ENCODE results near the gene RFC4. TPM values are rescaled to one million over a fixed set of nuclear protein-coding genes. Genes with fewer than 3 reads are reported as not detected.
"Not testable (repeated sequence)": the region's sequence is repeated elsewhere in the genome, so short reads cannot be mapped to it uniquely, and the experiment has no call there.

Gene RFC4
- total RNA-seq, 4 donors from 2014 or later, result 7.3 to 10.9 (median 7.8) TPM

DNA sequence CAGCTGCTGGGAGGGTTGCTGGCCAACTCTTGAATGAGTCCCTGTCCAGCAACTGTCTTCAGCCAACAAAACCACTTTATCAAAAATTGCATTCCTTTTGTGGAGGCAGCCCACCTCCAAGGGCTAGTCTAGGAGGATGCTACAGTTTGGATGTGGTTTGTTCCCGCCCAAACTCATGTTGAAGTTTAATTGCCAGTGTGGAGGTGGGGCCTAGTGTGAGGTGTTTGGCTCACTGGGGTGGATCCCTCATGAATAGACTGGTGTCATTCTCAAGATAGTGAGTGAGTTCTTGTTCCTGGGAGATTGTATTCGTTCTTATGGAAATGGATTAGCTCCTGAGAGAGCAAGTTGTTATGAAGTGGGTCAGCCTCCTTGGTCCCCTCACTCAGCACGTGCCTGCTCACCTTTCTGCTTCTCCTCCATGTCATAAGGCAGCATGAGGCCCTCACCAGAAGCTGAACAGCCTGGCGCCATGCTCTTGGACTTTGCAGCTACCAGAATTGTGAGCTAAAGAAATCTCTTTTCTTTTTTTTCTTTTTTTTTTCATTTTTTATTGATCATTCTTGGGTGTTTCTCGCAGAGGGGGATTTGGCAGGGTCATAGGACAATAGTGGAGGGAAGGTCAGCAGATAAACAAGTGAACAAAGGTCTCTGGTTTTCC is 4.2 kb upstream of the RFC4 start:
- no peak for TF ChIP-seq POLR2A (IDR thresholded peaks at IDR 0.05)
- TF ChIP-seq, protein P1, sequence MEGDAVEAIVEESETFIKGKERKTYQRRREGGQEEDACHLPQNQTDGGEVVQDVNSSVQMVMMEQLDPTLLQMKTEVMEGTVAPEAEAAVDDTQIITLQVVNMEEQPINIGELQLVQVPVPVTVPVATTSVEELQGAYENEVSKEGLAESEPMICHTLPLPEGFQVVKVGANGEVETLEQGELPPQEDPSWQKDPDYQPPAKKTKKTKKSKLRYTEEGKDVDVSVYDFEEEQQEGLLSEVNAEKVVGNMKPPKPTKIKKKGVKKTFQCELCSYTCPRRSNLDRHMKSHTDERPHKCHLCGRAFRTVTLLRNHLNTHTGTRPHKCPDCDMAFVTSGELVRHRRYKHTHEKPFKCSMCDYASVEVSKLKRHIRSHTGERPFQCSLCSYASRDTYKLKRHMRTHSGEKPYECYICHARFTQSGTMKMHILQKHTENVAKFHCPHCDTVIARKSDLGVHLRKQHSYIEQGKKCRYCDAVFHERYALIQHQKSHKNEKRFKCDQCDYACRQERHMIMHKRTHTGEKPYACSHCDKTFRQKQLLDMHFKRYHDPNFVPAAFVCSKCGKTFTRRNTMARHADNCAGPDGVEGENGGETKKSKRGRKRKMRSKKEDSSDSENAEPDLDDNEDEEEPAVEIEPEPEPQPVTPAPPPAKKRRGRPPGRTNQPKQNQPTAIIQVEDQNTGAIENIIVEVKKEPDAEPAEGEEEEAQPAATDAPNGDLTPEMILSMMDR (IDR thresholded peaks at IDR 0.05), result no peak
- Histone ChIP-seq H3K9me3 (no peaks in the 10 kb centered on the region), H3K36me3 (no peaks in the 10 kb centered on the region), H3K4me3 (replicated peaks in 1 of 3) (no peak overlapping the region), H3K27ac (no peak overlapping the region), H3K4me1 (peaks cover 4 to 10% of the 10 kb centered on the region in 2 donors), H3K27me3 (no peaks in the 10 kb centered on the region)
- intact Hi-C loops (cut with DNase I), result no loop called here
- WGBS, 2 donors, result 87 to 90% methylated on average over 5 of the region's 5 CpGs
- no peak for DNase-seq

DNA sequence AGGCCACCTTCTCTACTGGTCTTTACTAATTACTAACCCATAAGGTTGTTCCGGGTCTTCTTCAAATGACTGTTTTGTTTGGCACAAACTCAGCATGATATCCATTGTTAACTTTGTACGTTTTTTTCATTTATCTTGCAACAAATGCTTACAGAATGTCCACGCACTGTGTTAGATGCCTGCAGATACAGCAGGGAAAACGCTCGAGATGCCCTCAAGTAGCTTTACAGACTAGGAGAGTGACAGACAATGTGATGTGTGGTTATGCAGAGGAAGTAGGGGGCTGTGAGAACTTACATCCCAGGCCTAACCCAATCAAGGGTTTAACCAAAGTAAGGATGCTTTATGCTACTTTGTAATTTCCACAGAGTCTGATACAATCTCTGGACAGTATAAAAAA is 949 bp upstream of the RFC4 start:
- H3K4me1 ChIP-seq, result peaks cover 4 to 14% of the 10 kb centered on the region in 2 donors
- H3K9me3 ChIP-seq, result no peaks in the 10 kb centered on the region
- H3K36me3 ChIP-seq, result no peaks in the 10 kb centered on the region
- DNase-seq, result no peak
- 26 to 39% methylated on average over 5 of the region's 5 CpGs for WGBS, 2 donors
- no peaks in the 10 kb centered on the region for H3K27me3 ChIP-seq
- TF ChIP-seq POLR2A (IDR thresholded peaks at IDR 0.05), result no peak
- TF ChIP-seq, protein P1 (IDR thresholded peaks at IDR 0.05), result no peak
- no peak overlapping the region for H3K27ac ChIP-seq
- intact Hi-C loops (cut with DNase I), result no loop called here
- H3K4me3 ChIP-seq (replicated peaks in 1 of 3), result peak overlapping the region in 1 of 3 donors; percentile 83

DNA sequence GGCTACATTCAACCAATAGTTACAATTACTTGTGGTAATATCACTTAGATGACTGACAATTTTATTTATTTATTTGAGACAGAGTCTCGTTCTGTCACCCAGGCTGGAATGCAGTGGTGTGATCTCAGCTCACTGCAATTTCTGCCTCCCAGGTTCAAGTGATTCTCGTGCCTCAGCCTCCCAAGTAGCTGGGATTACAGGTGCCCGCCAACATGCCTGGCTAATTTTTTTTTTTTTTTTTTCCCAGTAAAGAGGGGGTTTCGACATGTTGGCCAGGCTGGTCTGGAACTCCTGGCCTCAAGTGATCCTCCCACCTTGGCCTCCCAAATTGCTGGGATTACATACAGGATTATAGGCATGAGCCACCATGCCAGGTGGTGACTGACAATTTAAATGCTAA is 2.8 kb downstream of the RFC4 start:
- H3K27me3 ChIP-seq; DNase-seq; H3K4me3 ChIP-seq (replicated peaks in 1 of 3); H3K36me3 ChIP-seq; H3K9me3 ChIP-seq; H3K27ac ChIP-seq; intact Hi-C loops (cut with DNase I): not testable (repeated sequence)
- 91 to 92% methylated on average over 4 of the region's 4 CpGs for WGBS, 2 donors
- H3K4me1 ChIP-seq, result peaks cover 4 to 14% of the 10 kb centered on the region in 2 donors

DNA sequence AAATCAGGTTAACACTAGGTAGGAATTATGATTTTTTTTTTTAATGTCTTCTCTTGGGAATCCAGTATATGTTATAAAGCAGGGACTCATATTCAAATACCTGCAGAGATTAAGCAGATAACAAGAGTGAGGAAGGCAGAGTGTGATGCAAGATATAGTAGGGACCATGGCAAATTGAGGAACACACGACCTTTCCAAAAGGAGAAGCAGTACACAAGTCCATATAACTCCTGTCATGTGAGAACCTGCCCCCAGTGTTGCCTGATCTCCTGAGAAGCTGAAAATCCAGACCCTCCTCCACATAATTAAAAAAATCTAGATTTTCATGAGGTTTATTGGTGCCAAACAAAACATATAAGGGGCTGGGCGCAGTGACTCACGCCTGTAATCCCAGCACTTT is 3.6 kb downstream of the RFC4 start:
- H3K9me3 ChIP-seq, result no peaks in the 10 kb centered on the region
- H3K27ac ChIP-seq, result no peak overlapping the region
- no peak overlapping the region for H3K4me3 ChIP-seq (replicated peaks in 1 of 3)
- WGBS, 2 donors, result 90 to 95% methylated on average over 3 of the region's 3 CpGs
- no peaks in the 10 kb centered on the region for H3K27me3 ChIP-seq
- intact Hi-C loops (cut with DNase I), result no loop called here
- H3K4me1 ChIP-seq, result peaks cover 4 to 14% of the 10 kb centered on the region in 2 donors
- no peak for TF ChIP-seq POLR2A (IDR thresholded peaks at IDR 0.05)
- TF ChIP-seq, protein P1 (IDR thresholded peaks at IDR 0.05), result no peak
- no peaks in the 10 kb centered on the region for H3K36me3 ChIP-seq
- no peak for DNase-seq

DNA sequence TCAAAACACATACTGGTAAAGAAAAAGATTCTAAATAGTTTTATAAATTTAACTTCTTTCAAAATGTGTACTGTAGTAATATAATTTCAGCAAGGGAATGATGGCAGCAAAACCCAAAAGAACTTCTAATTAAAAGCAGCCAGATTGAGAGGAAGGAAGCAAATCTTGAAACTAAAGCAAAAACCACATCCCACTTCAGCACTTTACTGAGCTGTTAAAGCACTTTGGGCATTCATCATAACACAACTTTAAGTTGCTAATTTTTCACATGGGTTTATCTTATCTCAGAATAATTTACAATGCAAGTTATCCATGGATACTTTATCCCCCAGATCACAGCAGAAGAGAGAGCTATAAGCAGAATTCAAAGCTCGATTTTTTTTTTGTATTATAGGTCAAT is 6.0 kb downstream of the RFC4 start:
- H3K9me3 ChIP-seq, result no peaks in the 10 kb centered on the region
- WGBS, 2 donors, result 95 to 100% methylated on average over 1 of the region's 1 CpG
- H3K4me1 ChIP-seq, result peaks cover 0 to 1% of the 10 kb centered on the region in 2 donors
- intact Hi-C loops (cut with DNase I), result no loop called here
- TF ChIP-seq POLR2A (IDR thresholded peaks at IDR 0.05), result no peak
- TF ChIP-seq, protein P1 (IDR thresholded peaks at IDR 0.05), result no peak
- no peak for DNase-seq
- no peaks in the 10 kb centered on the region for H3K36me3 ChIP-seq
- H3K27ac ChIP-seq, result no peak overlapping the region
- no peak overlapping the region for H3K4me3 ChIP-seq (replicated peaks in 1 of 3)
- H3K27me3 ChIP-seq, result no peaks in the 10 kb centered on the region

Data from thyroid gland (tissue), 4 donors.